GM18867 (cell line): Measurements from ENCODE around the gene VTA1.

Source experiments
- ATAC-seq: cut with Tn5 transposase; IDR thresholded peaks from one replicate; pipeline ENCODE4 v1.9.1; 2021; ENCODE audit warnings: mild to moderate bottlenecking, moderate library complexity; ENCODE audit not compliant: unreplicated experiment

The VTA1 gene

DNA sequence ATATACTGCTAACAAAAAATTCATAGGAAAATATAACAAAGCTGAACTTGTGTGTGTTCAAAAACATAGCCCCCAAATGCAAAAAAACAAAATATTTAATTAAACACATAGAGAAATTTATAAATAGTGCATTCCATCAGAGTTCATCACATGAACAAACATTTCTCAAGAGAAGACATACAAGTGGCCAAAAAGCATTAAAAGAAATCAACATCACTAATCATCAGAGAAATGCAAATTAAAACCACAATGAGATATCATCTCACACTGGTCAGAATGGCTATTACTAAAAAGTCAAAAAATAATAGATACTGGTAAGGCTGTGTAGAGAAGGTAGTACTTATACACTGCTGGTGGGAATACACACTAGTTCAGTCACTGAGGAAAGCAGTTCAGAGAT, 115.2 kb downstream of the VTA1 start:
- ATAC-seq = no peak

DNA sequence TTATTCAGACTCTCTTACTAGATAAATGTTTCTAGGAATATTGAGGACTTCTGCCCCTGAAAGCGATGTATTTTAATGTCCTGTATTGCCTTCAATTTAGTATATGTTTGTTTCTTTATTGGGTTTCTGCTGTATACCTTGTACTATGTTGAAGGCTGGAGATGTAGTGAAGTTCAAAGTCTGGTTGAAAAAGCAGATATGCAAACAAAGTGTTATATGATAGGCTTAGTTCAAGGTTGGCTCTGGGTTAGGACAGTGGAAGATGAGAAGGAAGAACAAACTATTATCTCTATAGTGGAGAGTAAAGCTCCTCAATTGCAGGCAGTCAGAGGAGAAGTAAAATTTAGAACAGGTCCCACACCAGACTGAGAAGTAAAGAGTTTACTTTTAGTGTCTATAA, 118.4 kb downstream of the VTA1 start:
- no peak for ATAC-seq

DNA sequence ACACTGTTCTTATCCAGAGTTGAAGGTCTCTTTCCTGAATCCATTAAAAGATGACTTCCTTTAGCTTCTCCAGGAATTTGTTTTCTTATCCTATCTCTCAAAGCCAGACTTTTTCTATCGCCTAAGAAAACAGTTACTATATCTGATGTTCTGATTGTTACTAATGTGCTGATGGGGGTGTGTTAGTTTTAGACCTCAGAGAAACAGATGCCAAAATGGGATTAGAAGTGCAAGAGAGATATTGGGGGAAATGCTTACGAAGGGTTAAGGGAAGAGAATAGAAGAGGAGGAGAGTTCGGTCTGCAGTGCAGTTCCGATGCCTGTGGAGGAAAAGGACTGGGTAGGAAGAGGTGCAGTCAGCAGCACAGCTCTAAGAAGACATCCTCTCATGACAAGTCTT, 119.0 kb downstream of the VTA1 start:
- no peak for ATAC-seq

DNA sequence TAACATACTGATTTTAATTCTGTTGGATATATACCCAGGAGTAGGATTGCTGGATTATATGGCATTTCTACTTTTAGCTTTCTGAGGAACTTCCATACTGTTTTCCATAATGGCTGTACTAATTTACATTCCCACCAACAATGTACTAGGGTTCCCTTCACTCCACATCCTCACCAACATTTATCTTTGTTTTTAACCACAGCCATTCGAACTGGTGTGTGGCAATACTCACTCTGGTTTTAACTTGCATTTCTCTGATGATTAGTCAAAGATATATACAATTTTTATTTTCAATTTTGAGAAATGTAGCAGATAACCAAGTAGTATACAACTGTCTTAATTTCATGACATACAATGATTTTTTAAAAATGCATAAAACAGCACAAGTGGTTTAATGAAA, 124.4 kb downstream of the VTA1 start:
- ATAC-seq = no peak
